GM12873 (cell line): ENCODE data around the gene SLX4IP.

Experiments
- CTCF ChIP-seq: IDR thresholded peaks from 2 replicates; pipeline ENCODE4 v1.5.1; 2012; ENCODE audit warnings: low read depth, mild to moderate bottlenecking, moderate library complexity, low read length, control low read depth; ENCODE audit not compliant: insufficient read depth; ENCODE audit errors: missing control alignments

Gene SLX4IP

GRCh38 chr20:10497791-10498190 lies 62.7 kb downstream of the SLX4IP start:
- TF ChIP-seq CTCF, result no peak

GRCh38 chr20:10498200-10498599 lies 63.1 kb downstream of the SLX4IP start:
- TF ChIP-seq CTCF, result no peak

- TF ChIP-seq CTCF, result no peak
These were observed 66.3 kb downstream of the SLX4IP start for GRCh38 chr20:10501402-10501801.

GRCh38 chr20:10502098-10502526 lies 67.0 kb downstream of the SLX4IP start:
- TF ChIP-seq CTCF, result no peak

- TF ChIP-seq CTCF, result no peak
These were observed 69.5 kb downstream of the SLX4IP start for GRCh38 chr20:10504608-10504993.

- no peak for TF ChIP-seq CTCF
These were observed 70.1 kb downstream of the SLX4IP start for GRCh38 chr20:10504994-10505730.

GRCh38 chr20:10505827-10506226 lies 70.7 kb downstream of the SLX4IP start:
- no peak for TF ChIP-seq CTCF

GRCh38 chr20:10507052-10507451 lies 71.9 kb downstream of the SLX4IP start:
- TF ChIP-seq CTCF, result no peak
